Eye (tissue), 1 donor: ENCODE data around the gene AMPD2.

Source experiments
- DNase-seq: peaks from one replicate; pipeline ENCODE4 v3.0.0-alpha.2; 2015

Gene AMPD2

DNA sequence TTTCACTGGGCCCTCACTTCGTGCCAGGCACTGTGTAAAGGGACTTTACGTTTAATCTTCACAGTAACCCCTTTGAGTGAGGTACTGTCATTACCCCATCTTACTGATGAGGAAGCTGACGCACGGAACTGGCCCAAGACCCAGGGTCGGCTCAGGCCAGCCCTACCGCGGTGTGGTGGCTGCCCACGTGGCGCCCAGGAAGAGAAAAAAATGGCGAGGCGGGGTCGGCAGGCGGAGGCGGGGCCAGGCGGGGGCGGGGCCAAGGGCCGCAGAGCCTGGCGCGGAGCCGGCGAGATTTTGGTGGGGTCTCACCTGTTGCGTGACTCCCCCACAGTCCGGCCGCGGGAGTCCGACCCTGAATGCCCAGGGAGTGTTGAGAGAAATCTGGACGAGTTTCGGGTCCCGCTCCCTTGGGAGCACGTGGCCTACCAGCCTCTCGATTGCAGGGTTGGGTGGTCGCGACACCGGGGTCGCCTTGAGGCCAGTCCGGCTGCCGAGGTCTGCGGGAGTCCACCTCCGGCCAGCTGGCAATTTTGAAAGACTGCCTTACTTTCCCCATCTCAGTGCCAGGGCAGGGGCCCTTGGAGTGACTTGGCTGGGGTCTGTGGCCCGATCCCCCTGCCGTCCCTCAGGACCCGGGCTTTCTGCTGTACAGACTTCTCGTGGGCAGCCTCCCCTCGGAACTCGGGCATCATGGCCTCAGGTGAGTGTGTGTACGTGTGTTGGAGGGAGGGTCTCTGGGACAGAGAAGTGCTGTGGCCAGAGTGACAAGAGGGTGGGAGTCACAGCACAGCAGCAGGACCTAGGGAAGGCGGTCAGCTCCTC is at the start of gene AMPD2, which contains the start of gene GNAT2:
AMPD2 (plus strand) TSS at position 262 of the 825 bp plus-strand sequence. CDS start 1,339 bp downstream, outside the sequence.
GNAT2 (minus strand) TSS at position 41 of the 825 bp plus-strand sequence. CDS start 6,746 bp downstream, outside the sequence.
- DNase-seq, result peak; percentile 86

- no peak for DNase-seq
Measured at GRCh38 chr1:109570414-109570813, 49.2 kb upstream of the AMPD2 start.

- DNase-seq, result no peak
Measured at GRCh38 chr1:109573785-109574184, 45.9 kb upstream of the AMPD2 start.

DNA sequence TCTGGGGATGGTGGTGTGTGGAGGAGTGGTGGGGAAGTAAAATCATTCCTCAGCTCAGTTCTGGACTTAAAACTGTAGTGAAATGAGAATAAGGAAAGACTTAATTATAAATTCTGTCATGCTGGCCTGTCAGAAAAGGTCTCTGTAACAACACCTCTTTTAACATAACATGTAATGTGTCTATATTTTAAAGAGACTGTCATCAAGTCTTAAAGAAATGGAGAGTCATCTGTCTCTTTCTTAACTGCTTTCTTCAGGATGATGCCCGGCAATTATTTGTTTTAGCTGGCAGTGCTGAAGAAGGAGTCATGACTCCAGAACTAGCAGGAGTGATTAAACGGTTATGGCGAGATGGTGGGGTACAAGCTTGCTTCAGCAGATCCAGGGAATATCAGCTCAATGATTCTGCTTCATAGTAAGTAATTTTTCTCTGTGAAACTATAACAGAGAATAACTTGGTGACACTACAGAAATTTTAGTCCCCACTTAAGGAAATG is 40.6 kb upstream of the AMPD2 start:
- no peak for DNase-seq

- DNase-seq, result no peak
Measured at GRCh38 chr1:109579491-109579890, 40.1 kb upstream of the AMPD2 start.

DNA sequence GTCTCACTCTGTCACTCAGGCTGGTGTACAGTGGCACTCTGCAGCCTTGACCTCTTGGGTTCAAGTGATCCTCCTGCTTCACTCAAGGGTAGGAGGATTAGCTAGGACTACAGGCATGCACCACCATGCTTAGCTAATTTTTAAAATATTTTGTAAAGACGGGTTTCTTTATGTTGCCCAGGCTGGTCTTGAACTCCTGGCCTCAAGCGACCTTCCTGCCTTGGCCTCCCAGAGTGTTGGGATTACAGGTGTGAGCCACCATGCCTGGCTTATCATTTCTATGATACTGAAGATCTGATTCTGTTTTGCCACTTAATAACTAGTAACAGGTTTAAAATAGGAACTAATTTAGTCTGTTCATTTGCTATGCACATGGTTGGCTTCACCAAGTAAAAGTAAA is 37.6 kb upstream of the AMPD2 start:
- no peak for DNase-seq

DNA sequence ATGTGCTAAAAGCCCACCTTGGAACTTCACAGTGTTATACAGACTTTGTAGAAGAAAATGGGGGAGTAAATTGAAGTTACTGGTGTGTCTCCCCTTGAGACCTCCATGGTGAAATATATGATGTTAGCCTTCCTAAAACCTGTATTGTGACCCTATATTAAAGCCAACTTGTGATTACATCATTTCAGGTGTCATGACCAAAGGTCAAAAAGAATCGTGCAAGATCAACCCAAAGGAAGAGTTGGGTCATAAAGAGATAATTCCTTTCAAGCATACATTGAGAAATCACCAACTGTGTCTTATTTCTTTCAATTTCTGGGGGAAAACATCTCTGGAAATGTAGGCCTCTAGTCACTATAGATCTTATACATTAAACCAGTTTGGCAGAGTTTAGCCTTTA is 34.9 kb upstream of the AMPD2 start:
- DNase-seq, result no peak

DNA sequence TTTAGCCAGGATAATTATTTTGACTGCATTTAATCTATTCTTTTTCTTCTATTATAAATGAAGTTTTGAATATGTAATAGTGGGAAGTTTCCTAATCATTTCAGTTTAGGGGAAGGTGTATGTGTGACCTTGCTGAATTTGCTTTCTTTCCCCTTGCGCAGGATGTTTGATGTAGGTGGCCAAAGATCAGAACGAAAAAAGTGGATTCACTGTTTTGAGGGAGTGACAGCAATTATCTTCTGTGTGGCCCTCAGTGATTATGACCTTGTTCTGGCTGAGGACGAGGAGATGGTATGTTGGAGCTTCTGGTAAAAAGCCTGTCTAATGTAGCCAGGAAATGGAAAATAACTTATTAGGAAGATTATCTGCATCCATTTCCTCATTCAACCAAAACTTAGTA is 33.6 kb upstream of the AMPD2 start:
- DNase-seq, result no peak

DNA sequence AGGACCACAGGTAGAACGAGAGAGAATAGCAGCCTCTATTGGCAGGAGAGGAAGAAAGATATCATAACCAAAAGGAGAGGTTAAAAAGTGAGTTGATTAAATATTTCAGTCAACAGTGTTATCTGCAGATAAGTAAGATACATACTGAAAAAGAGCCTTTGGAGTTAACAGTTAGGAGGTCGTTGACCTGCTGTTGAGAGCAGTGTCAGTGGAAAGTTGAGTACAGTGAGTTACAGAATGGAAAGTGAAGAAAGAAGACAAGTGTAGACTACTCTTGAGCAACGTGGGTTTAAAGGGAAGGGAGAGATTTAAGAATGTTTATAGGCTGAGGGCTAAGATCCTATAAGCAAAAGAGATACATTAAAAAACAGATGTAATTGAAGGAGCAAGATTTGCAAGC is 30.5 kb upstream of the AMPD2 start:
- DNase-seq, result no peak

- DNase-seq, result no peak
Measured at GRCh38 chr1:109589679-109590078, 30.0 kb upstream of the AMPD2 start.

GRCh38 chr1:109592916-109593315 is 26.7 kb upstream of the AMPD2 start:
- DNase-seq, result no peak

DNA sequence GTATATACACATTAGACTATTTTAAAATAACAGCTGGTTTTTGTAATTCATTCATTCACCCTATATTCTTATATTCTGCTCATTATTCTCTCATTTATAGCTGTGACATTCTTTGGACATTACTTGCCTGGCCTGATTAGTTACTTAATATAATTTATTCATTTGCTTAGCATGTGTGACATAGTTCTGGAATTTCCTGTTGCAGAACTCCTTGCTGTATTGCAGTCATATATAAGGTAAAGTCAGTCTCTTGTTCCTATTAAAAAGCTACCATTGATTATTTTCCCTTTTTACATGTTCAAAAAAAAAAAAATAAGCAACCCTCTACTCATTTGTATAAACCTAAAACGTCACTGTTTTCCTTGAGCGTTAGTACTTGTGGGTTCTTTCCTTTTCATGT is 24.1 kb upstream of the AMPD2 start:
- DNase-seq, result no peak

GRCh38 chr1:109598156-109598555 is 21.5 kb upstream of the AMPD2 start:
- no peak for DNase-seq

- peak; percentile 30 for DNase-seq
Measured at GRCh38 chr1:109598655-109599054, 21.0 kb upstream of the AMPD2 start.

GRCh38 chr1:109603229-109603628 is 16.4 kb upstream of the AMPD2 start:
- no peak for DNase-seq

- DNase-seq, result no peak
Measured at GRCh38 chr1:109605381-109605780, 14.3 kb upstream of the AMPD2 start.

DNA sequence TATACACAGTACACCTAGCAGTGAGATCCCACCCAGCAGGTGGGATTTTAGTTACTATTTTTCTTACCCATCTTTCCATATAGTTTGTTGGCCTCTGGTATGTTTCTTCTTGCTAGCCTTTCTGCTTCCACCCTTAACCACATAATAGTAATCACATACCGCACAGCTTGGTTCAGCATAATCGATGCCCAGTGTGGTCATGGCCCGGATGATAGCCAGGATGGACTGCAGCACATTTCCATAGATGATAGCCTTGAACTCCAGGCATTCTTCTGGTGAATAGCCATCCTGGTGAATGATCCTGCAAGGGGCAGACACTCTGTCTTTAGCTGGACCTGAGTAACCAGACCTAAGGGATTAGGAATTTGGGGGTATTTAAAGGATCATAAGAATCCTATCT is 9.8 kb upstream of the AMPD2 start:
- no peak for DNase-seq

- no peak for DNase-seq
Measured at GRCh38 chr1:109610609-109611307, 8.9 kb upstream of the AMPD2 start.

- DNase-seq, result no peak
Measured at GRCh38 chr1:109611308-109611990, 8.2 kb upstream of the AMPD2 start.

DNA sequence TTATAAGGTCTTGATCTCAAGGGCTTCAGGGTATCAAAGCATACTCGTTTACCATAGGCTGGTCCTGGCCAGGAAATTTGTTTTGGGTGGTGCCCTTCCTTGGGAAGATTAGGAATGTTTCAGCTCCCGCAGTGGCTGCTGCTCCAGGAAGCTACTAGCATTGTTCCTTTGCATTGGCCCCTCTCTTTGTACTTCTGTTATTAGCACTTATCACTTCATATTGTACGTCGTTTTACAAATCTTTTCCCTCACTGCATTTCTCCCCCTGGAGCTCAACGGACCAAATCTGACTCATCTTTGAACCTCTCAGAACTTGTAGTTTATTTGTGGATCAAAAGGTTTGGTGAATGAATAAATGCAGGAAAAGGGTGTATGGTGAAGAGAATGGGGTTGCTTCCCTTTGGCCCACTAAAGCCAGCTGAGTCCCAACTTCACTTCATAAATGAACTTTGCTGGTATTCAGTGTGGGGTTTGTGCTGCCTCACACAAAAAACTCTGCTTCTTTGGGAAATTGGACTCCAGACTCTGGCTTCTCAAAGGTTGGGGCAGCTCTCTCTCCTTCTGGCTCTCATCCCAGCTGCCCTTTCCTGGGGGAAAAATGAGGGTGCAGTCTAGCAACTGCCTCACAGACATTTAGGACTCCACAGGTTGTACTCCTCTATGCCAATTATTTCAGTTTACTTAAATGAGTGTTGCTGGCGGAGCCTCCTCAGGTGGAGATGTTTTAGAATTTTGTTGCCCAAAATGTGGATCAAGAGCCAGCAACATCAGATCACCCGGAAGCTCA is 6.1 kb upstream of the AMPD2 start:
- no peak for DNase-seq

GRCh38 chr1:109615879-109616278 is 3.8 kb upstream of the AMPD2 start:
- DNase-seq, result no peak

GRCh38 chr1:109616391-109616790 is 3.2 kb upstream of the AMPD2 start:
- DNase-seq, result no peak
